ENCODE data around the gene ADAM17. TPM values are rescaled to one million over a fixed set of nuclear protein-coding genes. Genes with fewer than 3 reads are reported as not detected.
A peak's percentile ranks its signal among the peaks of the same experiment; 100 is the strongest.
"Not testable (repeated sequence)": the region's sequence is repeated elsewhere in the genome, so short reads cannot be mapped to it uniquely, and the experiment has no call there.

ADAM17 gene
- total RNA-seq: 23.3 and 25.0 TPM in 2 replicates

DNA sequence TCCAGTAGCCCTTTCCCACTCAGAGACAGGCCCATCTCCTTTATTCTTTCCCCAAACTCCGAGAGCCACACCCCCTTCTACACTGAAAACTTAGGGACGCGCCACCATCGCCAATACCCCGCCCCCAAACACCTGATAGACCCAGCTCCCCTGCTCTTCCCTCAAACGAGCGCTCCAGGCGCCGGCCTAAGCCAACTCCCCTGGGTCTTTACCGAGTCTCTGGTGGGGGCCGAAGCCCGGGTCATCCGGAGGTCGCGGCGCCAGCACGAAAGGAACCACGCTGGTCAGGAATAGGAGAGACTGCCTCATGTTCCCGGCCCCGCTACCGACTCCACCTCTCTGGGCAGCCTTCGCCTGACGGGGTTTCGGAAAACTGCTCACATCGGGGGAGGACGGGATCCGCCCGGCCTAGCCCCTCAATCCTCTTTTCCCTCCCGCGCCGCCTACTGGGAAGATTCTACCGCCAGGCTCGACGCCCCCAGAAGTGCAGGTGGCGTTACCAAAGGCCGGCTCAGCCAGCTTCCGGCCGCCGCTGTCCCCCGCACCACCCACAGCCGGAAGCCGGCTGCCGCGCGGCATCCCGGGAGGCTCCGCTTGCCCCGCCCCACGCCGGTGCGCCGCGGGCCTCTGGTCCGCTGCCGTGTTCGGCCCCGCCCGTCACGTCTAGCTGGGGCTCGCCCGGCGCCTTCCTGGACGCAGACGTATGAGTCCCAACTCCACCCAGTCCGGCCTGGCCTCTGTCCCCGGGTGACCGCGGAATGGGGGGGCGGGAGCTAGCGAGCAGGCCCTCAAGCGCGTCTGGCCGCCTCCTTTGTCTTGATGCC, at the start of gene ADAM17:
ADAM17 (minus strand) TSS at position 534 of the 824 bp plus-strand sequence; CDS start at position 309, 225 bp downstream.
- intact Hi-C loops (cut with micrococcal nuclease): loop anchor here (1.0 to 10.0 kb wide), 6 partner anchors 19 to 489 kb away; partner anchors contain the start of gene KLF11
- DNase-seq (ENCODE audit: low spot score): peak; percentile 86
- Mint-ChIP-seq H3K4me3 (ENCODE audit: low read depth) (peak within 1 kb of the TSS; percentile 97), H3K27ac (peak within 1 kb of the TSS; percentile 97), H3K4me1 (ENCODE audit: low read depth) (peaks cover 40% of the 10 kb centered on the region), H3K9me3 (no peaks in the 10 kb centered on the region), H3K27me3 (ENCODE audit: low read depth) (no peaks in the 10 kb centered on the region), H3K36me3 (ENCODE audit: low read depth) (peaks cover 21% of the 10 kb centered on the region)

GRCh38 chr2:9602412-9602811, 46.8 kb upstream of the ADAM17 start:
- Mint-ChIP-seq H3K27ac (no peak overlapping the region), H3K27me3 (ENCODE audit: low read depth) (no peaks in the 10 kb centered on the region), H3K9me3 (peaks cover 35% of the 10 kb centered on the region), H3K4me1 (ENCODE audit: low read depth) (peaks cover 17% of the 10 kb centered on the region), H3K36me3 (ENCODE audit: low read depth) (peaks cover 87% of the 10 kb centered on the region), H3K4me3 (ENCODE audit: low read depth) (no peak overlapping the region)
- no peak for DNase-seq (ENCODE audit: low spot score)
- intact Hi-C loops (cut with micrococcal nuclease): no loop called here

GRCh38 chr2:9601397-9601796, 45.8 kb upstream of the ADAM17 start:
- no peak overlapping the region for H3K4me3 Mint-ChIP-seq (ENCODE audit: low read depth)
- peaks cover 23% of the 10 kb centered on the region for H3K4me1 Mint-ChIP-seq (ENCODE audit: low read depth)

DNA sequence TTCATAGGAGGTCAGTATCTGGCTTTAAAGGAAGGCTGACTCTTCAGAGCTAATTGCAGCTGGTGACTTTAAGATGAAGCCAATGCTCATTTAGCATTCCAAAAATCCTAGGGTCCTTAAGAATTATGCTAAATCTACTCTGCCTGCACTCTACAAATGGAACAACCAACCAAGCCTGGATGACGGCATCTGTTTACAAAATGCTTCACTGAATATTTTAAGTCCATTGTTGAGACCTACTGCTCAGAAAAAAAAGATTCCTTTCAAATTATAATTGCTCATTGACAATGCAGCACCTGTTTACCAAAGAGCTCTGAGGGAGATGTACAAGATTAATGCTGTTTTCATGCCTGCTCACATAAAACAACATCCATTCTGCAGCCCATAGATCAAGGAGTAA, 43.8 kb upstream of the ADAM17 start:
- Mint-ChIP-seq H3K27me3 (ENCODE audit: low read depth) (no peaks in the 10 kb centered on the region), H3K4me3 (ENCODE audit: low read depth) (no peak overlapping the region), H3K36me3 (ENCODE audit: low read depth) (peaks cover 84% of the 10 kb centered on the region), H3K27ac (no peak overlapping the region), H3K4me1 (ENCODE audit: low read depth) (peaks cover 32% of the 10 kb centered on the region), H3K9me3 (peaks cover 29% of the 10 kb centered on the region)
- intact Hi-C loops (cut with micrococcal nuclease): no loop called here
- DNase-seq (ENCODE audit: low spot score): no peak

More at GRCh38 chr2:9601397-9601796, 45.8 kb upstream of the ADAM17 start:
- peaks cover 91% of the 10 kb centered on the region for H3K36me3 Mint-ChIP-seq (ENCODE audit: low read depth)
- H3K9me3 Mint-ChIP-seq: peaks cover 35% of the 10 kb centered on the region
- H3K27ac Mint-ChIP-seq: no peak overlapping the region
- intact Hi-C loops (cut with micrococcal nuclease): no loop called here
- no peaks in the 10 kb centered on the region for H3K27me3 Mint-ChIP-seq (ENCODE audit: low read depth)
- no peak for DNase-seq (ENCODE audit: low spot score)

GRCh38 chr2:9596621-9597311, 41.1 kb upstream of the ADAM17 start:
- Mint-ChIP-seq H3K27ac (peak overlapping the region; percentile 75), H3K36me3 (ENCODE audit: low read depth) (peaks cover 73% of the 10 kb centered on the region), H3K9me3 (peaks cover 21% of the 10 kb centered on the region), H3K4me3 (ENCODE audit: low read depth) (peak overlapping the region; percentile 3), H3K4me1 (ENCODE audit: low read depth) (peaks cover 41% of the 10 kb centered on the region), H3K27me3 (ENCODE audit: low read depth) (no peaks in the 10 kb centered on the region)
- intact Hi-C loops (cut with micrococcal nuclease): no loop called here
- DNase-seq (ENCODE audit: low spot score): no peak

- no peaks in the 10 kb centered on the region for H3K27me3 Mint-ChIP-seq (ENCODE audit: low read depth)
- intact Hi-C loops (cut with micrococcal nuclease): no loop called here
- H3K4me3 Mint-ChIP-seq (ENCODE audit: low read depth): peak overlapping the region; percentile 21
- peaks cover 51% of the 10 kb centered on the region for H3K4me1 Mint-ChIP-seq (ENCODE audit: low read depth)
- peaks cover 21% of the 10 kb centered on the region for H3K9me3 Mint-ChIP-seq
- H3K36me3 Mint-ChIP-seq (ENCODE audit: low read depth): peaks cover 72% of the 10 kb centered on the region
- peak overlapping the region; percentile 81 for H3K27ac Mint-ChIP-seq
- DNase-seq (ENCODE audit: low spot score): no peak
Measured at GRCh38 chr2:9595746-9596145, 40.1 kb upstream of the ADAM17 start.

DNA sequence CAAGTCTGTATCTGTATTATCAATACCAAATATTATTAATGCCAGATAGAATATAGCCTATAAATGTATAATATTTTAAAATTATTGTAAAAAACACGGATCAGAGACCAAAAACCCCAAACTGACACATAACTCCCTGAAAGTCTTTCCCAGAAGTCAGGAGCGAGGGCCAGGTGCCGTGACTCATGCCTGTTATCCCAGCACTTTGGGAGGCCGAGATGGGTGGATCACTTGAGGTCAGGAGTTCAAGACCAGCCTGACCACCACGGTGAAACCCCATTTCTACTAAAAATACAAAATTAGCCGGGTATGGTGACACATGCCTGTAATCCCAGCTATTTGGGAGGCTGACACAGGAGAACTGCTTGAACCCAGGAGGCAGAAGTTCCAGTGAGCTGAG, 39.6 kb upstream of the ADAM17 start:
- Mint-ChIP-seq H3K4me1 (ENCODE audit: low read depth) (peaks cover 55% of the 10 kb centered on the region), H3K27ac (peak overlapping the region; percentile 93), H3K9me3 (peaks cover 21% of the 10 kb centered on the region), H3K36me3 (ENCODE audit: low read depth) (peaks cover 72% of the 10 kb centered on the region)
- H3K4me3 Mint-ChIP-seq (ENCODE audit: low read depth); H3K27me3 Mint-ChIP-seq (ENCODE audit: low read depth); intact Hi-C loops (cut with micrococcal nuclease); DNase-seq (ENCODE audit: low spot score): not testable (repeated sequence)

- Mint-ChIP-seq H3K9me3 (peaks cover 13% of the 10 kb centered on the region), H3K27ac (peak overlapping the region; percentile 93), H3K36me3 (ENCODE audit: low read depth) (peaks cover 71% of the 10 kb centered on the region), H3K4me1 (ENCODE audit: low read depth) (peaks cover 57% of the 10 kb centered on the region), H3K4me3 (ENCODE audit: low read depth) (peak overlapping the region; percentile 42), H3K27me3 (ENCODE audit: low read depth) (no peaks in the 10 kb centered on the region)
- no peak for DNase-seq (ENCODE audit: low spot score)
- intact Hi-C loops (cut with micrococcal nuclease): loop anchor here (1.0 kb wide), 7 partner anchors 14 to 188 kb away; partner anchors contain the start of gene ADAM17
Measured at GRCh38 chr2:9594366-9595054, 38.9 kb upstream of the ADAM17 start.

- no peak for DNase-seq (ENCODE audit: low spot score)
- peaks cover 7% of the 10 kb centered on the region for H3K9me3 Mint-ChIP-seq
- H3K4me3 Mint-ChIP-seq (ENCODE audit: low read depth): peak overlapping the region; percentile 42
- peaks cover 66% of the 10 kb centered on the region for H3K36me3 Mint-ChIP-seq (ENCODE audit: low read depth)
- peaks cover 56% of the 10 kb centered on the region for H3K4me1 Mint-ChIP-seq (ENCODE audit: low read depth)
- intact Hi-C loops (cut with micrococcal nuclease): loop anchor here (1.0 kb wide), 7 partner anchors 14 to 188 kb away; partner anchors contain the start of gene ADAM17
- H3K27me3 Mint-ChIP-seq (ENCODE audit: low read depth): no peaks in the 10 kb centered on the region
- H3K27ac Mint-ChIP-seq: peak overlapping the region; percentile 93
Measured at GRCh38 chr2:9593925-9594324, 38.3 kb upstream of the ADAM17 start.

DNA sequence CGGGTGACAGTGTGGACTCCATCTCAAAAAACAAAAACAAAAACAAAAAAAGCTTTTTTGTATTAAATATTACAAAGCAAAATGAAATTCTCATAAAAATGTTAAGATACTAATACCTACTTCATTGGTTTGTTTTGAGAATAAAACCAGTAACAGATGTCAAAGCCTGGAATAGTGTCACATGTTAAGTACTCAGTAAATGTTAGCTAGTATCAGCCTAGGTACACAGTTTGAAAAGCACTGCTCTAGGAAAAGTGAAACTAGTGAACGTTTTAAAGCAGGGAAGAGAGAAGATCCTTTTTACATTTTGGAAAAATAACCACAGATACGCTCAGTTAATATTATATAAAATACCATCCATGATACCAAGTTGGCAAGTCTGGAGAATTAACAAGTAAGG, 37.1 kb upstream of the ADAM17 start:
- Mint-ChIP-seq H3K9me3 (no peaks in the 10 kb centered on the region), H3K27ac (peak overlapping the region; percentile 48), H3K27me3 (ENCODE audit: low read depth) (no peaks in the 10 kb centered on the region), H3K4me3 (ENCODE audit: low read depth) (no peak overlapping the region), H3K36me3 (ENCODE audit: low read depth) (peaks cover 62% of the 10 kb centered on the region), H3K4me1 (ENCODE audit: low read depth) (peaks cover 56% of the 10 kb centered on the region)
- DNase-seq (ENCODE audit: low spot score): no peak
- intact Hi-C loops (cut with micrococcal nuclease): no loop called here

GRCh38 chr2:9590641-9591040, 35.0 kb upstream of the ADAM17 start:
- intact Hi-C loops (cut with micrococcal nuclease): no loop called here
- peaks cover 44% of the 10 kb centered on the region for H3K4me1 Mint-ChIP-seq (ENCODE audit: low read depth)
- H3K27me3 Mint-ChIP-seq (ENCODE audit: low read depth): no peaks in the 10 kb centered on the region
- H3K9me3 Mint-ChIP-seq: no peaks in the 10 kb centered on the region
- no peak overlapping the region for H3K4me3 Mint-ChIP-seq (ENCODE audit: low read depth)
- no peak for DNase-seq (ENCODE audit: low spot score)
- peak overlapping the region; percentile 69 for H3K27ac Mint-ChIP-seq
- H3K36me3 Mint-ChIP-seq (ENCODE audit: low read depth): peaks cover 62% of the 10 kb centered on the region

GRCh38 chr2:9586465-9586864, 30.8 kb upstream of the ADAM17 start:
- Mint-ChIP-seq H3K36me3 (ENCODE audit: low read depth) (peaks cover 62% of the 10 kb centered on the region), H3K27ac (no peak overlapping the region), H3K4me3 (ENCODE audit: low read depth) (no peak overlapping the region), H3K4me1 (ENCODE audit: low read depth) (peaks cover 20% of the 10 kb centered on the region), H3K27me3 (ENCODE audit: low read depth) (no peaks in the 10 kb centered on the region), H3K9me3 (no peaks in the 10 kb centered on the region)
- intact Hi-C loops (cut with micrococcal nuclease): no loop called here
- no peak for DNase-seq (ENCODE audit: low spot score)
